ENCODE measurements around the gene MEIOB. TPM values are rescaled to one million over a fixed set of nuclear protein-coding genes. Genes with fewer than 3 reads are reported as not detected.

The MEIOB gene
- polyA plus RNA-seq, 3 donors, result 0.83 to 2.1 (median 1.3) TPM

Other genes with a start within 250 kb of the MEIOB start
- 10 to 100 TPM; 75.6 to 82.4 (median 80.4) TPM for gene JPT2, start 193.9 kb downstream of the MEIOB start, polyA plus RNA-seq (ENCODE audit: insufficient read length in 3 of 3)
- gene MAPK8IP3, start 166.0 kb downstream of the MEIOB start, polyA plus RNA-seq (ENCODE audit: insufficient read length in 3 of 3), result 10 to 100 TPM; 47.2 to 91.9 (median 57.6) TPM
- 10 to 100 TPM; 16.7 to 39.0 (median 37.8) TPM for gene NME3, start 100.6 kb downstream of the MEIOB start, polyA plus RNA-seq (ENCODE audit: insufficient read length in 3 of 3)
- 10 to 100 TPM in 2 of 3 donors, 1 to 10 TPM in 1; 8.1 to 15.4 (median 11.1) TPM for gene EME2, start 99.4 kb downstream of the MEIOB start, polyA plus RNA-seq (ENCODE audit: insufficient read length in 3 of 3)
- gene MRPS34, start 99.0 kb downstream of the MEIOB start, polyA plus RNA-seq (ENCODE audit: insufficient read length in 3 of 3), result 10 to 100 TPM; 57.0 to 91.2 (median 74.7) TPM
- gene SPSB3, start 89.6 kb downstream of the MEIOB start, polyA plus RNA-seq (ENCODE audit: insufficient read length in 3 of 3), result 10 to 100 TPM; 28.2 to 49.1 (median 46.0) TPM
- 10 to 100 TPM; 28.2 to 53.9 (median 51.0) TPM for gene NUBP2, start 89.2 kb downstream of the MEIOB start, polyA plus RNA-seq (ENCODE audit: insufficient read length in 3 of 3)
- gene IGFALS, start 78.5 kb downstream of the MEIOB start, polyA plus RNA-seq (ENCODE audit: insufficient read length in 3 of 3), result 1 to 10 TPM; 1.4 to 4.0 (median 2.1) TPM
- gene HAGH, start 45.3 kb downstream of the MEIOB start, polyA plus RNA-seq (ENCODE audit: insufficient read length in 3 of 3), result 10 to 100 TPM; 31.3 to 43.8 (median 42.3) TPM
- 10 to 100 TPM; 36.4 to 44.8 (median 37.8) TPM for gene FAHD1, start 45.0 kb downstream of the MEIOB start, polyA plus RNA-seq (ENCODE audit: insufficient read length in 3 of 3)
- gene HS3ST6, start 46.3 kb upstream of the MEIOB start, polyA plus RNA-seq (ENCODE audit: insufficient read length in 3 of 3), result under 1 TPM; 0.20 to 0.32 (median 0.27) TPM
- gene MSRB1, start 71.0 kb upstream of the MEIOB start, polyA plus RNA-seq (ENCODE audit: insufficient read length in 3 of 3), result 10 to 100 TPM; 62.1 to 73.9 (median 67.3) TPM
- under 1 TPM; 0.16 to 0.23 (median 0.17) TPM for gene RPL3L, start 82.5 kb upstream of the MEIOB start, polyA plus RNA-seq (ENCODE audit: insufficient read length in 3 of 3)
- 100 to 1,000 TPM; 121 to 154 (median 124) TPM for gene NDUFB10, start 87.4 kb upstream of the MEIOB start, polyA plus RNA-seq (ENCODE audit: insufficient read length in 3 of 3)
- gene RPS2, start 92.7 kb upstream of the MEIOB start, polyA plus RNA-seq (ENCODE audit: insufficient read length in 3 of 3), result 1,000 to 10,000 TPM; 1,794 to 2,026 (median 1,887) TPM
- gene RNF151, start 94.7 kb upstream of the MEIOB start, polyA plus RNA-seq (ENCODE audit: insufficient read length in 3 of 3), result under 1 TPM in 1 of 3 donors, not detected in 2; 0.13 TPM
- gene TBL3, start 99.9 kb upstream of the MEIOB start, polyA plus RNA-seq (ENCODE audit: insufficient read length in 3 of 3), result 10 to 100 TPM; 28.6 to 44.0 (median 41.6) TPM
- 1 to 10 TPM in 2 of 3 donors, under 1 TPM in 1; 0.61 to 1.6 (median 1.1) TPM for gene NOXO1, start 109.3 kb upstream of the MEIOB start, polyA plus RNA-seq (ENCODE audit: insufficient read length in 3 of 3)
- 10 to 100 TPM; 21.5 to 31.4 (median 26.9) TPM for gene GFER, start 112.0 kb upstream of the MEIOB start, polyA plus RNA-seq (ENCODE audit: insufficient read length in 3 of 3)
- 1 to 10 TPM; 1.6 to 2.6 (median 1.9) TPM for gene SYNGR3, start 117.8 kb upstream of the MEIOB start, polyA plus RNA-seq (ENCODE audit: insufficient read length in 3 of 3)
- 10 to 100 TPM; 16.6 to 28.6 (median 27.3) TPM for gene ZNF598, start 137.7 kb upstream of the MEIOB start, polyA plus RNA-seq (ENCODE audit: insufficient read length in 3 of 3)
- 10 to 100 TPM in 1 of 3 donors, 1 to 10 TPM in 2; 3.8 to 12.4 (median 8.2) TPM for gene NPW, start 147.6 kb upstream of the MEIOB start, polyA plus RNA-seq (ENCODE audit: insufficient read length in 3 of 3)
- 100 to 1,000 TPM in 2 of 3 donors, 10 to 100 TPM in 1; 82.6 to 162 (median 147) TPM for gene NHERF2, start 154.7 kb upstream of the MEIOB start, polyA plus RNA-seq (ENCODE audit: insufficient read length in 3 of 3)
- gene NTHL1, start 175.7 kb upstream of the MEIOB start, polyA plus RNA-seq (ENCODE audit: insufficient read length in 3 of 3), result 10 to 100 TPM; 15.2 to 26.1 (median 19.9) TPM
- gene TSC2, start 175.8 kb upstream of the MEIOB start, polyA plus RNA-seq (ENCODE audit: insufficient read length in 3 of 3), result 100 to 1,000 TPM; 138 to 170 (median 151) TPM

All from renal cortex interstitium (tissue), 3 donors.